Panc1 (cell line): ENCODE results near the gene PARM1. TPM values are rescaled to one million over a fixed set of nuclear protein-coding genes. Genes with fewer than 3 reads are reported as not detected.

Experiments used
- ATAC-seq: fragments of 200-7000 bp; cut with Tn5 transposase; 2 replicates; pipeline ENCODE4 v1.9.1; 2020; ENCODE audit warnings: mild to moderate bottlenecking, moderate library complexity
- BruUV-seq: library from RNA; stranded (reverse); fragments of 400-500 nt; replicated peaks from 2 replicates; lab custom pipeline; 2021; lab: Mats Ljungman, UMichigan
- CTCF ChIA-PET: fragments of 300-600 bp; sonication (Branson Sonifier 250); formaldehyde crosslinking; loops from one replicate; lab custom pipeline; 2022; ENCODE audit warnings: antibody characterized with exemption; lab: Charles Lee
- POLR2A ChIA-PET: fragments of 300-600 bp; sonication (Branson Sonifier 250); formaldehyde crosslinking; loops from one replicate; lab custom pipeline; 2022; ENCODE audit warnings: antibody characterized with exemption; lab: Charles Lee
- DNase-seq: peaks from one replicate; pipeline ENCODE4 v3.0.0-alpha.2; 2010; ENCODE audit warnings: low read depth, low spot score
- H3K27ac ChIP-seq: 2 replicates; pipeline ENCODE4 v1.5.1; 2011; ENCODE audit warnings: mild to moderate bottlenecking, low read length, inconsistent platforms
- H3K27me3 ChIP-seq: fragments of 200-500 bp; sonication (Bioruptor generic); 2 replicates; pipeline ENCODE4 v1.6.0; 2014; ENCODE audit warnings: low read length, inconsistent platforms; ENCODE audit not compliant: control insufficient read depth, insufficient read depth
- H3K36me3 ChIP-seq: fragments of 200-500 bp; sonication (Bioruptor generic); 2 replicates; pipeline ENCODE4 v1.5.1; 2014; ENCODE audit warnings: inconsistent platforms, mild to moderate bottlenecking, low read length, moderate library complexity; ENCODE audit not compliant: control insufficient read depth, insufficient read depth
- H3K4me1 ChIP-seq: 2 replicates; pipeline ENCODE4 v1.5.1; 2011; ENCODE audit warnings: inconsistent platforms, mild to moderate bottlenecking, low read length, moderate library complexity; ENCODE audit not compliant: control insufficient read depth, insufficient read depth
- H3K4me3 ChIP-seq, 2 experiments: 2 replicates each; pipeline ENCODE4 v1.5.1; 2011 to 2012; ENCODE audit warnings: low read depth in 2 of 2, low read length in 2 of 2, mild to moderate bottlenecking in 2 of 2, inconsistent platforms in 1 of 2, moderate library complexity in 1 of 2
- H3K9me3 ChIP-seq: fragments of 200-500 bp; sonication (Bioruptor generic); 2 replicates; pipeline ENCODE4 v1.5.1; 2014; ENCODE audit warnings: low read depth, mild to moderate bottlenecking, inconsistent platforms, low read length, moderate library complexity; ENCODE audit not compliant: control insufficient read depth, insufficient read depth
- CTCF ChIP-seq: fragments of 450-650 bp; IDR thresholded peaks from 2 replicates; pipeline ENCODE4 v1.5.1; 2017; ENCODE audit warnings: mild to moderate bottlenecking
- POLR2AphosphoS5 ChIP-seq: IDR thresholded peaks from 2 replicates; pipeline ENCODE4 v1.6.1; 2012; ENCODE audit warnings: mild to moderate bottlenecking, low read depth, low read length, moderate library complexity
- REST ChIP-seq, 2 experiments: IDR thresholded peaks; 2 replicates each; pipeline ENCODE4 v1.6.1; 2011 to 2012; ENCODE audit warnings: low read depth in 2 of 2, control low read depth in 1 of 2, low read length in 1 of 2, mild to moderate bottlenecking in 1 of 2, moderate library complexity in 1 of 2; ENCODE audit not compliant: insufficient read depth in 1 of 2
- SIN3A ChIP-seq: IDR thresholded peaks from 2 replicates; pipeline ENCODE4 v1.6.1; 2012; ENCODE audit warnings: low read depth, mild to moderate bottlenecking, low read length, moderate library complexity, borderline replicate concordance; ENCODE audit not compliant: insufficient read depth
- TCF7L2 ChIP-seq: IDR thresholded peaks from 2 replicates; pipeline ENCODE4 v1.6.1; 2011; ENCODE audit warnings: mild to moderate bottlenecking, low read depth, low read length, inconsistent platforms
- in situ Hi-C: cut with HindIII; loops from 2 replicates; pipeline ENCODE4 v1.10.0; 2016; ENCODE audit warnings: low sequenced_read_pairs, low pct_unique_long_range_greater_than_20kb
- intact Hi-C: fragments of 100-400 bp; cut with micrococcal nuclease; formaldehyde crosslinking; loops from one replicate; pipeline ENCODE4 v1.10.0; 2022; ENCODE audit not compliant: unreplicated experiment
- total RNA-seq: library from RNA; stranded (reverse); gene quantifications from one replicate; pipeline ENCODE4 v1.2.1, GENCODE V29; 2021; ENCODE audit not compliant: unreplicated experiment

The PARM1 gene
- total RNA-seq, 1 experiment from 2014 or later: 0.21 TPM

- ATAC-seq: no peak
- in situ Hi-C loops: no loop called here
Observed at GRCh38 chr4:75057369-75057768, 124.5 kb downstream of the PARM1 start.

GRCh38 chr4:75058486-75058885 is 125.6 kb downstream of the PARM1 start:
- no peaks in the 10 kb centered on the region for H3K27me3 ChIP-seq
- no peak for TF ChIP-seq REST (IDR thresholded peaks at IDR 0.05; ENCODE audit: insufficient read depth in 1 of 2, low read depth in 2 of 2, low read length in 1 of 2)
- TF ChIP-seq SIN3A: no peak
- no peak for TF ChIP-seq POLR2AphosphoS5
- no peak for TF ChIP-seq CTCF
- TF ChIP-seq TCF7L2: no peak
- ChIA-PET CTCF (no interaction called here), POLR2A (no interaction called here)
- intact Hi-C loops (no loop called here), in situ Hi-C loops (no loop called here)
- ATAC-seq: no peak
- H3K4me1 ChIP-seq: no peaks in the 10 kb centered on the region
- BruUV-seq: no TSS peak
- no peak overlapping the region for H3K4me3 ChIP-seq
- H3K9me3 ChIP-seq: no peaks in the 10 kb centered on the region
- H3K27ac ChIP-seq: no peak overlapping the region
- H3K36me3 ChIP-seq: no peaks in the 10 kb centered on the region
- no peak for DNase-seq

More at GRCh38 chr4:75057369-75057768, 124.5 kb downstream of the PARM1 start:
- ChIA-PET POLR2A (no interaction called here), CTCF (no interaction called here)
- Histone ChIP-seq H3K4me3 (no peak overlapping the region), H3K9me3 (no peaks in the 10 kb centered on the region), H3K27me3 (no peaks in the 10 kb centered on the region; the same call in 1 of the 2 replicates), H3K36me3 (no peaks in the 10 kb centered on the region), H3K27ac (no peak overlapping the region), H3K4me1 (no peaks in the 10 kb centered on the region)
- TF ChIP-seq TCF7L2 (no peak), SIN3A (no peak), POLR2AphosphoS5 (no peak), REST (IDR thresholded peaks at IDR 0.05; ENCODE audit: insufficient read depth in 1 of 2, low read depth in 2 of 2, low read length in 1 of 2) (no peak), CTCF (no peak)
- no TSS peak for BruUV-seq
- no peak for DNase-seq
- intact Hi-C loops: no loop called here
